SU-DHL-6 (cell line): ENCODE measurements around the gene KCNK13.
"Not testable (repeated sequence)": the region's sequence is repeated elsewhere in the genome, so short reads cannot be mapped to it uniquely, and the experiment has no call there.

Experiments
- H2AFZ ChIP-seq: fragments of 200-600 bp; sonication (generic); 2 replicates; pipeline ENCODE4 v1.6.1; 2014; ENCODE audit warnings: low read depth, mild to moderate bottlenecking, moderate library complexity, mixed read lengths, antibody characterized with exemption, low read length; ENCODE audit not compliant: severe bottlenecking
- H3F3A ChIP-seq: fragments of 200-600 bp; shearing (Covaris generic); 2 replicates; pipeline ENCODE4 v1.6.0; 2016; ENCODE audit warnings: antibody characterized with exemption, mild to moderate bottlenecking; ENCODE audit not compliant: insufficient read depth
- H3K27ac ChIP-seq: fragments of 200-600 bp; sonication (generic); 2 replicates; pipeline ENCODE4 v1.5.1; 2016; ENCODE audit warnings: low read depth, mild to moderate bottlenecking, low read length, moderate library complexity, mixed read lengths
- H3K27me3 ChIP-seq: fragments of 200-600 bp; sonication (generic), shearing (Covaris generic); 2 replicates; pipeline ENCODE4 v1.6.0; 2014; ENCODE audit warnings: mild to moderate bottlenecking, low read length
- H3K36me3 ChIP-seq: fragments of 200-600 bp; sonication (generic); 2 replicates; pipeline ENCODE4 v1.6.1; 2014; ENCODE audit warnings: mild to moderate bottlenecking, low read length, mixed read lengths
- H3K4me2 ChIP-seq: fragments of 300-600, 200-600 bp; shearing (Covaris generic), sonication (generic); 2 replicates; pipeline ENCODE4 v1.6.0; 2014; ENCODE audit warnings: low read length, low read depth, mild to moderate bottlenecking; ENCODE audit not compliant: poor library complexity, severe bottlenecking
- H3K4me3 ChIP-seq: fragments of 200-600 bp; sonication (generic); 2 replicates; pipeline ENCODE4 v1.5.1; 2014; ENCODE audit warnings: antibody characterized with exemption, low read length, mild to moderate bottlenecking, mixed read lengths; ENCODE audit not compliant: insufficient read depth, poor library complexity, severe bottlenecking
- H3K79me2 ChIP-seq: fragments of 200-600 bp; sonication (generic); 2 replicates; pipeline ENCODE4 v1.6.1; 2014; ENCODE audit warnings: mild to moderate bottlenecking, low read length, moderate library complexity; ENCODE audit not compliant: insufficient read depth
- H3K9ac ChIP-seq: fragments of 200-600 bp; sonication (generic); 2 replicates; pipeline ENCODE4 v1.7.0; 2014; ENCODE audit warnings: mild to moderate bottlenecking, low read length
- H3K9me2 ChIP-seq: fragments of 200-600 bp; sonication (generic); replicated peaks from 2 replicates; pipeline ENCODE4 v1.6.1; 2014; ENCODE audit warnings: low read length; ENCODE audit not compliant: insufficient read depth
- H3K9me3 ChIP-seq: fragments of 200-600 bp; sonication (generic); 2 replicates; pipeline ENCODE4 v1.6.1; 2014; ENCODE audit warnings: low read length, mixed read lengths; ENCODE audit not compliant: insufficient read depth
- H4K20me1 ChIP-seq: fragments of 200-600 bp; sonication (generic); 2 replicates; pipeline ENCODE4 v1.6.1; 2014; ENCODE audit warnings: low read depth, mild to moderate bottlenecking, antibody characterized with exemption, low read length, moderate library complexity, mixed read lengths
- CTCF ChIP-seq: fragments of 200-600 bp; sonication (generic); IDR thresholded peaks from one replicate; pipeline ENCODE4 v1.5.1; 2017; ENCODE audit warnings: antibody characterized with exemption, mild to moderate bottlenecking, low read length, moderate library complexity; ENCODE audit not compliant: insufficient read depth, poor library complexity, severe bottlenecking
- EZH2phosphoT487 ChIP-seq: fragments of 200-600 bp; sonication (generic), shearing (Covaris generic); conservative IDR thresholded peaks from 2 replicates; pipeline ENCODE4 v1.6.1; 2018; ENCODE audit warnings: mild to moderate bottlenecking, antibody characterized with exemption, low read length, moderate library complexity, mixed read lengths

Gene KCNK13

GRCh38 chr14:90088176-90088575 is 26.4 kb downstream of the KCNK13 start:
- no peaks in the 10 kb centered on the region for H3K36me3 ChIP-seq
- H2AFZ ChIP-seq, result no peak overlapping the region
- no peaks in the 10 kb centered on the region for H4K20me1 ChIP-seq
- no peak overlapping the region for H3K4me2 ChIP-seq
- TF ChIP-seq EZH2phosphoT487 (no peak), CTCF (no peak)
- H3K9me2 ChIP-seq, result no peaks in the 10 kb centered on the region
- no peaks in the 10 kb centered on the region for H3K9me3 ChIP-seq
- no peak overlapping the region for H3K4me3 ChIP-seq
- no peak overlapping the region for H3K27ac ChIP-seq
- no peaks in the 10 kb centered on the region for H3K79me2 ChIP-seq
- no peaks in the 10 kb centered on the region for H3F3A ChIP-seq
- no peaks in the 10 kb centered on the region for H3K27me3 ChIP-seq
- no peak overlapping the region for H3K9ac ChIP-seq

- not testable (repeated sequence) for H3F3A ChIP-seq, H3K4me2 ChIP-seq, H3K4me3 ChIP-seq, H3K79me2 ChIP-seq, H3K36me3 ChIP-seq, H3K9ac ChIP-seq, H3K9me2 ChIP-seq, H3K27ac ChIP-seq, H3K9me3 ChIP-seq, H4K20me1 ChIP-seq, H3K27me3 ChIP-seq, H2AFZ ChIP-seq
These were observed 27.7 kb downstream of the KCNK13 start for GRCh38 chr14:90089486-90089885.

GRCh38 chr14:90091393-90091792 is 29.6 kb downstream of the KCNK13 start:
- Histone ChIP-seq H3K36me3 (no peaks in the 10 kb centered on the region), H3K79me2 (no peaks in the 10 kb centered on the region), H3K4me2 (no peak overlapping the region), H3K9me3 (no peaks in the 10 kb centered on the region), H2AFZ (no peak overlapping the region), H3K4me3 (no peak overlapping the region), H3K9ac (no peak overlapping the region), H3F3A (no peaks in the 10 kb centered on the region), H3K9me2 (no peaks in the 10 kb centered on the region), H3K27ac (no peak overlapping the region), H4K20me1 (no peaks in the 10 kb centered on the region), H3K27me3 (no peaks in the 10 kb centered on the region)
- no peak for TF ChIP-seq CTCF
- TF ChIP-seq EZH2phosphoT487, result no peak

GRCh38 chr14:90093942-90094595 is 32.3 kb downstream of the KCNK13 start:
- Histone ChIP-seq H3K27ac (no peak overlapping the region), H3K9me2 (no peaks in the 10 kb centered on the region), H3K9me3 (no peaks in the 10 kb centered on the region), H3K4me3 (no peak overlapping the region), H3K36me3 (no peaks in the 10 kb centered on the region), H3K27me3 (no peaks in the 10 kb centered on the region), H3F3A (no peaks in the 10 kb centered on the region), H3K4me2 (no peak overlapping the region), H3K9ac (no peak overlapping the region), H3K79me2 (no peaks in the 10 kb centered on the region), H2AFZ (no peak overlapping the region), H4K20me1 (no peaks in the 10 kb centered on the region)
- TF ChIP-seq EZH2phosphoT487 (no peak), CTCF (no peak)
